Hematopoietic multipotent progenitor cell treated with erythropoietin and hydrocortisone succinate and interleukin-3 and kit ligand, for 4 days (in vitro differentiated cells): Measurements from ENCODE around the gene RHOH.

ENCODE experiments used
- DNase-seq: peaks from one replicate; pipeline ENCODE4 v3.0.0-alpha.2; 2015

The RHOH gene

DNA sequence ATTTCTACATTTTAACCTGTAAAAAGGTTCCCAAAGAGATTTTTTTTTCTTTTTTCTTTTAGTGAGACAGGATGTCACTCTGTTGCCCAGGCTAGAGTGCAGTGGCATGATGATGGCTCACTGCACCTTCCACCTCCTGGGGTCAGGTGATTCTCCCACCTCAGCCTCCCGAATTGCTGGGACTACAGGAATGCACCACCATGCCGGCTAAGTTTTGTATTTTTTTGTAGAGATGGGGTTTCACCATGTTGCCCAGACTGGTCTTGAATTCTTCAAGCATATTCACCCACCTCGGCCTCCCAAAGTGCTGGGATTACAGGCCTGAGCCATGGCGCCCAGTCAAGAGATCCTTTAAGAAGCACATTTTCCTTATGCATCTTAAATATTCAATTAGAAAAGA is 12.6 kb downstream of the RHOH start:
- DNase-seq: no peak

DNA sequence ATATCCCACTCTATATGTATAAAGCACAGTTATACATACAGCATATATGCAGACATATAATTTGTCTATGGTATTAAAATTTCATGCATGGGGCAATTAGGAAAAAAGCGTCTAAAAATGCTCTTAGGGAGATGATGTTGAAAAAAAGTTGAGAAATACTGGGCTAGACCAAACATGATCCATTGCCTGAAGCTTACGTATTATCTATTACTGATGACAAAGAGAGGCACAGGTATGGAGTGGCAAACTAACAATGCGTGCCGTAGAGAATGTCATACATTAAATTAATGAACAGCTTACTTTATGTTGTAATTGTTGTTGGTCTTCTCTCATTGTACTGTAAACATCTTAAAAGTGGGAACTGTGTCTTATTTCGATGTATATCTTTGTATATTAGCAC is 13.9 kb downstream of the RHOH start:
- DNase-seq: no peak

DNA sequence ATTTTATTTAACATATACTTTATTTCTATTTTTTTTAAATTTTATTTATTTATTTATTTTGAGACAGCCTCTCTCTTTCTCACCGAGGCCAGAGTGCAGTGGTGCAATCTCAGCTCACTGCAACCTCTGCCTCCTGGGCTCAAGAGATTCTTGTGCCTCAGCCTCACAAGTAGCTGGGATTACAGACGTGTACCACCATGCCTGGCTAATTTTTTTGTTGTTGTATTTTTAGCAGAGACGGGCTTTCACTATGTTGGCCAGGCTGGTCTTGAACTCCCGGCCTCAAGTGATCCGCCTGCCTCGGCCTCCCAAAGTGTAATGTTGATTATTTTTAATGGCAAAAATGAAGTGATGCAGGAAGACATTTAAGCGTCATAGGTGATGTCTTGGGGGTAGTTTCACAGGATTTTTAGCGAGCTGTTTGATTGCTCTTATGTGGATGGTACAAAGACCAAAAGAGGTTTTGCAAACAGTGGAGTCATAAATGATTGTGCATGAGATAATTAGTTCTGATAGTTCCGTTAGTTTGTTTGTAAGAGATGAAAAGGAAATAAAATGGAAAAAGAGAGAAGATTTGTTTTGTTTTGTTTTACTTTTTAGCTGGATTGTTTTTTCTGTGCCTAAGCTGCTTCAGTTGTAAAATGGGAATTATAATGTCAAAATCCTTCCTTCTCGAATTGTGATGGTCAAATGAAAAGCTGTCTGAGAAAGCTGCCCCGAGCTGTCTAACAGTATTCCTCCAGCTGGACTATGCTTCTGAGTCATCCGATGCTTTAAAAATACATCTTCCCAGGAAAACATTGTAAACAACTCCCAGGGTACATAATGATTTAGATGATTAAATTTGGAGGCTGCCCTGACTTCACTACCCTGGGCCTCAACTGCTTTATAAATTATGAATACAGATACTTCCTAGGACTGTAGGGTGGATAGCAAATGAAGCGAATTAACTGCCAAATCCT is 14.7 kb downstream of the RHOH start:
- no peak for DNase-seq

DNA sequence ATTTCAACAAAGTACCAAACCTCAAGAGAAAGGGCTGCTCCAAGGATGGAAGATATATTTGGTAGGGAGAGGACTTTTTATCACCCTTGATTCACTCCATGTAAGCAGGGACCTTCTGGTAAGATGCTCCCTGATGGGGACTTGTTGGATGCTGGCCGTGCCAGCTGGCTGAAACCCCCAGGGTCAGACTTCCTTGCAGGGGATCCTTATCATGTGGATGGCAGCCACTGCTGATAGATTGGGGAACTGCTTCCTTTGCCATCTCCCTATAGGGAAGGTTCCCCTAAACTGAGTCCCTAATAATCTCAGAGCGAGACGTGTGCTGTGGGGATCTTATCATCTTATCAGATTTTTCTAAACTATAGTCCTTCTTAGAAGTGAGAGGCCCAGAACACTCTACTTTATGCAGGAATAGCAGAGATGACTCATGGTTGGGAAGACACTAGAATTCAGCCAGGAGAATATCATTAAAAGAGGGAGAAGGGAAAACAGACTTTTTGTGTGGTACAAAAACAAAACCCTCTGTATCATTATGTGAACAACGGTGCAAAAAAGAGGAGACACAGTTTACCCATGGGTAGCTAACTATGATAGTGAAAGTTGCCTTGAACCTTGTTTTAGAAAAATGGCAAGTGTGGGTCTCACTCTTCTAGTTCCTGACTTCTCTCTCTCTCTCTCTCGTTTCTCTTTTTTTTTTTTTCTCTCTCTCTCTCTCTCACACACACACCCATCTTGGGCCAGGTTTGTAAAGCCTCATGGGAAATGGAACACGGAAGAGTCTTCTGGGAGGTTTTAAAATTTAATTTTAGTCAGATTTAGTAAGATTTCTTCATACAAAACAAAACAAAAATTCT is 16.1 kb downstream of the RHOH start:
- DNase-seq: peak; percentile 45

DNA sequence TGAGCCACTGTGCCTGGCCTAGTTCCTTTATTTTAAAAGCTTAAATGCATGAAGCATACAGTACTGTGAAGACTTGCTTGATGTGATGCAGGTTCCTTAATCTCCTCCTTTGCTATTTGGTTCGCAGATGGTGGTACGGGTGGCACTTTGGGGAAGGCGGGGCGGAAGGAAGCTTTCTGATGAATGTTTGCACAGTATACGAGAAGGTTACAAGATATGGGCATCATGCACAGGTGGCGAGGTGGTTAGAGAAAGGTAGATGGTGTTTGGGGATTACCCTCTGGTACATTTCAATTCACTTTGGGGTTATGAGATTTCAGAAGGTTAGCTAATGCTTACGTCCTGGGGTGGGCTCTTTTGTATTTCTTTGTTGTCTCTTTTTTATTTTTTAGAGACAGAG is 17.2 kb downstream of the RHOH start:
- DNase-seq: no peak

DNA sequence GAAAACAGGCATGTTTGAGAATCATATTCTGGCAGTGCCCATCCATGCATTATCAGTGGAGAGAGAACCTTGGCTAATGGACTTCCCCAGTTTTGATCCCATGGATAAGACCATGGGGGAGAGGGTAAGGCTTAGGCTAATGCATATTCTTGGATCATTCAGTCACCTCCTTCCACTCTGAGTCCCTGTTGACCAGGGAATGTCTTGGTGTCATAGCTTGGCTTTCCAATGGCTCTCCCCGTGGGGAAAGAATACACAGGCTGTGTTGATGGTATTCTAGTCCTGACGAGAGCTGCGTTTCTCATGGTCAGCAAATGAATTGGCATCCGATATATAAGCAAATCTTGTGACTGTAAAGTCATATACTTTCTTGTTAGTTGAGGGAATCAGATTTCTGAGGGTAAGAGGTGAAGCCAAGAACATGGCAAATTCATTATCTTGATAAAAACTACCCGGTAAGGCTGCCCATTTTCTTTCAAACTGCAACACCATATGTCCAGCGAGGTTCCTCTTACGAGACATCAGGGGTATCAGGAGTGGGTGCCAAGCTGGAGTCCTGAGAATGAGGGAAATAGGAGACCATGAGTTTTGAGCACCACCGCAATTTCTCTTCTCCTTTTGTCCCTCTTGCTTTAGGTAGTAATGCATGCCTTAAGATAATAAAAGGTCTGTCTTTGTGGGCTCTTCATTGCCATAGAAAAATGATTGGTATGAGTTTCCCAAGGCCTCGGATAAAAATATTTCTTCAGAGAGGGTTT is 18.0 kb downstream of the RHOH start:
- no peak for DNase-seq

DNA sequence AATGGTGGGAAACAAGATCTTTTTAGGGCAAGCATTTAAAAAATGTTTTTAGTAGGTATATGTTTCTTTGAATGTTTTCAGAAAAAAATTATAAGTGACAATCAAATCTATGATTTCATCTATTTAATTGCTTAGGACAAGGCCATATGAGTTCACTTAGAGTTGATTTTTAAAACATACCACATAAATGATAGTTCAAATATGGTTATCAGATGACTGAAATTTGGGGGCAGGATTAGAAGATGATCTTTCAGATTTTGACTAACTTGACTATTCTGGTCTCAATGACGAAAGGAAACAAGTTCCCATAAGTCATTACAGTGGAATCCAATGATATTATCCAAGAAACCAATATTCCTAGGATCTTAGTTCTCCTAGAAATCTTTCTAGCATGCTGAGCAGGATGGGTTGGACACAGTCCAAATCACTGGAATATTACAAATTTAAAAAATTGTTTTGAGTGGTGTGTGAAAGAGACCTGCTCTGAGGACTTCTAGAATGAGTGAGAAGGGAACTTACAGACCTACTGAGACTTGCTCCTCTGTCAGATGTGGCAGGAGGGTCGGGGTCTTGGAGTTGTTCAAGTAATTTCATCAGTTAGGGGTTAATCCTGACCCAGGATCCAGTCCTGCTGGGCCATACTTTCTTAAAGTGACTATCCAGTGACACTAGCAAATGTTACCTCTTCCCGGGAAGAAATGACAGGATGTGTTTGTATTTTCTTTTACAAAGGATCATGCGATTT is 20.0 kb downstream of the RHOH start:
- DNase-seq: no peak

DNA sequence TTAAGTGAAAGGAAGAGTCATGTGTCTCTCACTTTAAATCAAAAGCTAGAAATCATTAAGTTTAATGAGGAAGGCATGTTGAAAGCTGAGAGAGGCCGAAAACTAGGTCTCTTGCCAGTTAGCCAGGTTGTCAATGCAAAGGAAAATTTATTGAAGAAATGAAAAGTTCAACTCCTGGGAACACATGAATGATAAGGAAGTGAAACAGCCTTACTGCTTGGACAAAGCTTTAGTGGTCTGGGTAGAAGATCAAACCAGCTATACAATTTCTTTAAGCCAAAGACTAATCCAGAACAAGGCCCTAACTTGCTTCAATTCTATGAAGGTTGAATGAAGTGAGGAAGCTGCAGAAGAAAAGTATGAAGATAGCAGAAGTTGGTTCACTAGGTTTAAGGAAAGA is 24.9 kb downstream of the RHOH start:
- DNase-seq: no peak

DNA sequence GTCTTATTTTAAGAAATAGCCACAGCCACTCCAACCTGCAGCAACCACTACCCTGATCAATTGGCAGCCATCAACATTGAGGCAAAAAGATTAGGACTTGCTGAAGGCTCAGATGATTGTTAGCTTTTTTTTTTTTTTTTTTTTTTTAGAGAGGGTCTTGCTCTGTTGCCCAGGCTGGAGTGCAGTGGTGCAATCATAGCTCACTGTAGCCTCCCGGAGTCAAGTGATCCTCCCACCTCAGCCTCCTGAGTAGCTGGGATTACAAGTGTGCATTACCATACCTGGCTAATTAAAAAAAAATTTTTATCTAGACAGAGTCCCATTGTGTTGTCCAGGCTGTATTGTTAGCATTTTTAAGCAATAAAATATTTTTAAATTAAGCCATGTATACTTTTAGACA is 26.5 kb downstream of the RHOH start:
- DNase-seq: no peak

DNA sequence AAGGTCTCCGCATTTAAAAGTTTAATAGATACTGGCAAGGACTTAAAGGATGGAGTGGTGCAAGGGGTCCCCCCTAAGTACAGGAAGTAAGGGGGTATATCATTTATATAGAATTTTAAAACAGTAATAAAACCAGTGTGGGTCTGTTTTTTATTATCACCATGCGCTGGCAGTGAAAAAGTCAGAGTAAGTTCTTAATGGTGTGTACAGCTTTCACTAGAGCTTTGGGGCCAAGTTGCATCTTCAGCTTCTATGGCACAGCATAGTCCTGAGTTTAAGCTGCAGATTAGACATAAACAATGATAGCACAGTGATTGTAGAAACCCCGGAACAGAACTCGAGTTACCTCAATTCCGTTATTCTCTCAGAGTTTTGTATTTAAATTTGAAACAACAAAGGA is 27.6 kb downstream of the RHOH start:
- DNase-seq: no peak

DNA sequence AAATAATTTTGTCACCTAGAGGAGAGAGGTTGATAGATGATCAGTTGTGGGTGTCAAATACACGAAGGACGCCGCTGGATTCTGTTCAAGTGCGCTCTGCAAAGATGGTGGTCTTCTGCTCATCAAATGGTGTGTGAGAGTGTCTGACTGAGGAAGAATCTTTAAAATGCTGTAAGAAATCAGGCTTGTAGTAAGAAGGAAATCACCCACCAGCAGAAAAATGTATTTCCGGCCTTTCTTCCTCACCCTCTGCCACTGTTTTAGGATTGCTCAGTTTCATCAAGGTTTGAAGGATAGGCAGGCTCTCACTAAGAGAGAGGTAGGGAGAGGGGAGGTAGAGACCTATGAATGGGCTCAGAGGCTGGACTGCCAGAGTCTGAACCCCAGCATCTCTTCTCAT is 28.7 kb downstream of the RHOH start:
- no peak for DNase-seq

DNA sequence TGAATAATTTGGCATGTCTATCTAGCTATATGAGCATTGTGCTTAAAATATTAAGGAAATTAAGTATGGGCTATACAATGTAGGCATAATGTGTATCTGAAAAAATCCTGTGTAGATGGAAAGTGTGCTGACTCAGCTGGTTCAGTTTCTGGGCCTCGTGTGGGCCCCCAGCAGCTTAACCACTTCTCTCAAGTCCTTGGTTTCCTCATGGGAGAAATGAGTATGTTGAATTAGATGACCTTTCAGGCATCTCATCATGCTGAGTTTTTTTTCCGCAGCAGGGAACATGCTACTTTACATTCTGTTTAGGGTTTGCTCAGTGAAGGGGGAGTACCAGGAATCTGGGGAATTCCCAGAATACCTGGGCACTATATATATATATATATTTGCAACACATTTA is 30.5 kb downstream of the RHOH start:
- DNase-seq: peak; percentile 61

DNA sequence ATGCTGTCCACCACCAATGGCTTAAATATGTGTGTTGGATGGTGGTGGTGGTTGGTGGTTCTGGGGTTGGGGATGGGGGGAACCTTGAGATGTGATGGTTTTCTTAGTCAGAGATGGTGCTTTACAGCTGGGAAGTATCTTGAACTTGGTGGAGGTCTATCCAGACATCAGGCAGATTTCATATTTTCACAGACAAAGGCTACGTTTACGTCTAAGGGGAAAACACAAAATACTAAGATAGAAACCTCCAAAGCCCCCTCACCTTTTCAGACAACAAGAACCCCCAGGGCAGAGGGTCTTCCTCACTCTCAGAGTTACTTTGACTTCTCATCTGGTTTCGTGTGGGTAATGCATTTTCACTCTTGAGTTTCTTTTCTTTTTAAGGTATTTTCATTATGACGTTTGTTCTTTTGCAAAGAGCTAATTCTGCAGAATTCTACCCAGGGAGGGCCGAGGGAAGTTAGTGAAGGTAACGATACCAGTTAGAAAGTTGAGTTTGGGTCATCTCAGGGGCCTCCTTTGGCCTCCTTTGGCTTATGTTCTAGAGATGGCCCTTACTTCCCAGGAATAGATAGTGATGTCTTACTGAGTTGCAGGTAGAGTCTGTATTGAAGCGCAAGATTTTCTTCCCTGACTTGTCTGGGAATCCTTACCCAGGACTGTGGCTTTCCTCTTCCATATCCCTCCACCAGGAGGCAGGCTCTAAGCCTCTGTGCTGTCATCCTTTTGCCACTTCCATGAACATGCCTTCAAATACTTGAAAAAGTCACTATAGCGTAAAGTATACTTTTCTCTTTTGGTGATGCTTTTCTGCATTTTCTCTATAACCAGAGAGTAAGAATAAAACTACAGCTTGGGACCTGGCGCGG is 31.9 kb downstream of the RHOH start:
- no peak for DNase-seq

DNA sequence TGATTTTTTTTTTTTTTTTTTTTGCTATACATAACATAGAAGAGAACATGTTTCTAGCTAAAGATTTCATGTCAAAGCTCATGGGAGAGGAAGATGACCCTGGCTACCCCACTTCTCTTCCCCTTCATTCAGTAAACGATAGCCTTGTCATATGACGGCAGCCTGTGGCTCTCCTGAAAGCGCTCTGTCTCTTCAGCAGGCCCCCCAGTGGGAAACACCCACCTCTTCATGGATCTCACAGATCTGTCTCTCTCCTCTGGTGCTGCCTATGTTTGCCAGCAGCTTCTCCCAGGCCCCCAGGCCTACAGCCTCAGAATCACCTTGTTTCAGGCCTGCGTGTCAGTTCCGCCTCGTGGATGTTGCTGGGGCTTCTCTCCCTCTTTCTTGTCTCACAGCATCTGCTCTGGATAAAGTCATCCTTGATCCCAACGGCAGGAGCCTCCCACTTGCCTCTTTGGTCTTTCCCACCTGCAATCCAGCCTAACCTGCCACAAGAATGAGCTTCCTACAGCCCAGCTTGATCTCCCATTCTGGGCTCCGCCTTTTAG is 34.6 kb downstream of the RHOH start:
- DNase-seq: no peak

DNA sequence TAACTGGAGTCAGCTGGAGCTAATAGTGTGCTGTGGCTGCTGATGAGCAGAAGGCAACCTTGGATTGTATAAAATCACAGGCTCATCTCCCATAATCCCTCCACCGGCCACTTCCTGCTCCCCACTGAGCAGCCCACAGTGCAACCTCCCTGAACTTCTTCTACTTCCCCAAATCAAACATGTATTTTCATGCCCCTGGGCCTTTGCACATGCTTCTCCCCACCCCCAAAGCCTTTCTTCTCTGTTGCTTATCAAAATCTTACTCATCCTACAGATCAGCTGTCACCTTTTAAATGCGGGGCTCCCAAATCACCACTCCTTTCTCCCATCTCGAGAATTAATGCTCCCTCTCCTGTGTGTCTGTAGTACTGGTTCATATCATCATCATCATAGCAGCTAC is 35.8 kb downstream of the RHOH start:
- DNase-seq: peak; percentile 52

DNA sequence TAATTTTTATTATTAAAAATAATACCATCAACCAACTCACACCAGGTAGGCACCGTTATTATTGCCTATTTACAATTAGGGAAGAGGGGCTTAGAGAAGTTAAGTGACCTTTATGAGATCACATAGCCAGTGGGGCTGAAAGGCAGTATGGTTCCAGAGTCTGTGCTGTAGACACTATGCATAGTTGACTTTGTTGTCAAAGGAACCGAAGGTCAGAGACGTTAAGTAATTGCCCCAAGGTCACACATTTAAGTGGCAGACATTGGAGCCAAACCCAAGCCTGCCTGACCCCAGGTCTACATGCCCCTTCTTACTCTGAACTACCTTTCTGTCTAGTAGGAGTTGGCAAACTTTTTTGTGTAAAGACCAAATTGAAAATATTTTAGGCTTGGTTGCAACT is 36.4 kb downstream of the RHOH start:
- no peak for DNase-seq

DNA sequence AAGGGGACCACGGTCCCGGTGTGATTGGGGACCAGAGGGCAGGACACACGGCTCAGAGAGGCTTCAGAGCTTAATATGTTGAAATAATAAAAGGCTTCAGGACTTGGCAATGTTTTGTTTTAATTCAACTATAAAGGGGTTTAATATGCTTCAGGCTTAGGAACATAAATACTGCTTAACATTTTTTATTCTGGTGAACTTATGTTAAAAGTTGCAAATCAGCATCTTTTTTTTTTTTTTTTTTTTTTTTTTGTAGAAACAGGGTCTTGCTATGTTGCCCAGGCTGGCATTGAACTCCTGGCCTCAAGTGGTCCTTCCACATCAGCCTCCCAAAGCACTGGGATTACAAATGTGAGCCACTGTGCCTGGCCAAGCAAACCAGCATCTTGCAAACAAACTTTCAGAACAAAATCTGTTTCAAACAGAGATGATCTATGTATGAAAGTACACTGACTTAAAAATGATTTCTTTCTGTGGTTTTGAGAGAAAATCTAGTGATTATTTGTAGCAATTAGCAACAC is 37.7 kb downstream of the RHOH start:
- DNase-seq: no peak

DNA sequence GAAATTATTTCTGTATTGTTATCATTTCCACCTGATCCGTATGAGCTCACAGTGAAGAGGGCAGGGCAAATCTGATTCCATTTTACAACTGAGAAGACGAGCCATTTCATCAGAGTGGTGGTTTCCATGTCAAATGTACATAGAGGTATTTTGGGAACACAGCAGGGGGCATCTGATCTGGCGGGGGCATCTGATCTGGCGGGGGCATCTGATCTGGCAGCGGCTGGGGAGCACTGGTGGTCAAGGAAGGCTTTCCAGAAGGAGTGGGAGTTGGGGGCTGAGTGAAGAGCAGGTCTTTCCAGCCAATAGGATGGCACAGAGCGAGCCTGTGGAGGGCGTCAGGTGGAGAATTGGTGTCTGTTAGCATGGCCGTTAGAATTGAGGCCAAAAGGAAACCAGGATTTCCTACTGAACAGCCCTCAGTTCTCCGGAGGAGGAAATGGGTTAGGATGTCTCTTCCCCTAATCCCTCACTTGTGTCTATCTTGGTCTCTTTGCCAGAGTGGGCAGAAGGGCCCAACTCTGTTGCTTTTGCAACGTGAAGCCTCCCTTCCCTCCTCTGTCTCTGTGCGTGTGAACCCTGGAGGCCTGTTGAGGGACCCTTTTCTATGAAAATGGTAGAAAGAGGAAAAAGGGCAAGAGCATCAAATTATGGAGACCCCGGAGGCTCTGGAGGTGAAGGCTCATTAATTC is 41.3 kb downstream of the RHOH start:
- no peak for DNase-seq

DNA sequence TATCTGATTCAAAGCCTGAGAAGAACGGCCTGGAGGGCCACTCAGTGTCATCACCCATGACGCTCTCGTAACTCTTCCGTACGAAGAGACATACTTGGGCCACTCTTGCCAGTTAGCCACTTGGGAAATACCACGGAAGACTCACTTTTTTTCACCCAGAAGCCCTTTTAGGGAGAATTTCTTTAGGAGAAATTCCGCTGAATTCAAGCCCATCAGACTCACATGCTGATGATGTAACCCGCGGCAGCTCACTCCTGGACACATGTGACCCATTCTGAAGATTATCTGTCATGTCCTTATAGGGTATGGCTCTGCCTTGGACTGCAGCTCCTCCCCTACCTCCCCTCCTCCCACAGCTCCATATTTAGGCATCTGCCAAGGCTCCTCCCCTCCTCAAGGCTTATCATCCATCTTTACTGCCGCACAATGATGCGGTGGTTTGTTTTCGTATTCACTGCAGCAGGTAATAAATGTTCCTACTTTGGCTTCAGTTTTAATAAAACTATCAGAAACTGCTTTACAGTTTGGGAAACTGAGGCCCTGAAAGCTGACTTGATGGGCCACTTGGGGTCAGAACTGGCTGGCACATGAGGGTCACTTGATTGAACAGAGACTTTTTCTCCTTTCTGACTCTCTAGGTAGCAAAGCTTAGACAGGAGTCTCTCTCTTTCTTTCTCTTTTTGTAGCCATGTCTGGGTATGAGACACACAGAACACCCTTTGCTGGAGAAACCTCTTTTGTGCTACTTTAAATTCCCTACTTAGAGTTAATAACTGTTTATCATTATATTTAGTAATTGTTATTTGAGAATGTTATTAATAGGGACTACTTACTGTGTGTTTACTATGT is 42.1 kb downstream of the RHOH start:
- peak; percentile 79 for DNase-seq
